ENCODE results near the gene SLC29A2. TPM values are rescaled to one million over a fixed set of nuclear protein-coding genes. Genes with fewer than 3 reads are reported as not detected.
"Not testable (repeated sequence)": the region's sequence is repeated elsewhere in the genome, so short reads cannot be mapped to it uniquely, and the experiment has no call there.

The SLC29A2 gene
- total RNA-seq, 1 donor from 2014 or later = 0.79 TPM

DNA sequence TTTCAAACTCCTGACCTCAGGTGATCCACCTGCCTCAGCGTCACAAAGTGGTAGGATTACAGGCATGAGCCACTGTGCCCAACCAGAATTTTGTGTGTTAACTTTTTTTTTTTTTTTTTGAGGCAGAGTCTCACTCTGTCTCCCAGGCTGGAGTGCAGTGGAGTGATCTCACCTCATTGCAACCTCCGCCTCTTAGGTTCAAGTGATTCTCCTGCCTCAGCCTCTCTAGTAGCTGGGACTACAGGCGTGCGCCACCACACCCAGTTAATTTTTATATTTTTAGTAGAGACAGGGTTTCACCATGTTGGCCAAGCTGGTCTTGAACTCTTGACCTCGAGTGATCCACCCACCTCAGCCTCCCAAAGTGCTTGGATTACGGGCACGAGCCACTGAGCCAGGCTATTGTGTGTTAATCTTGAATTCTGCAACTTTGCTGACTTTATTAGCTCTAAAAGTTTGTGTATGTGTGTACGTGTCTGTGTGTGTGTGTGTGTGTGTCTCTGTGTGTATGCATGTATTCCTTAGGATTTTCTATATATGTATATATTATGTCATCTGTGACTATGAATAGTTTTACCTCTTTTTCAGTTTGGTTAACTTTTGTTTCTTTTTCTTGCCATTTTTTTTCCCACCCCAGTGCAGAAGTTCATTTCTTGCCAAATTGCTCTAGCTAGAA, 20.9 kb downstream of the SLC29A2 start:
- DNase-seq (ENCODE audit: low read depth in 2 of 2) = not testable (repeated sequence)

DNA sequence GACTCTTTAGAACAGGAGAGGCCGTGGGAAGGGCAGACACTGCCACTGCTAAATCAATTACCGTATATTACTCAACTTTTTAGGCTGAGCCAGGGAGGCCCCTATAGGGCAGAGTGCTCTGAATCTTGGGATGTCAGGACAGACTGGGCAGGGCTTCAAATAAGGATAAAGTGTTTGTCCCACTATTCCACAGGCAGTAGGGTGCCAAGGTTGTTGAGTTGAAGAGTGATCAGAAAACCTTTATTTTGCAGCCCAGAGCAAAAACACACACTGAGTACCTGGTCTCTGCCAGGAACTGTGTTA, 22.5 kb downstream of the SLC29A2 start:
- no peak for DNase-seq (ENCODE audit: low read depth in 2 of 2)

DNA sequence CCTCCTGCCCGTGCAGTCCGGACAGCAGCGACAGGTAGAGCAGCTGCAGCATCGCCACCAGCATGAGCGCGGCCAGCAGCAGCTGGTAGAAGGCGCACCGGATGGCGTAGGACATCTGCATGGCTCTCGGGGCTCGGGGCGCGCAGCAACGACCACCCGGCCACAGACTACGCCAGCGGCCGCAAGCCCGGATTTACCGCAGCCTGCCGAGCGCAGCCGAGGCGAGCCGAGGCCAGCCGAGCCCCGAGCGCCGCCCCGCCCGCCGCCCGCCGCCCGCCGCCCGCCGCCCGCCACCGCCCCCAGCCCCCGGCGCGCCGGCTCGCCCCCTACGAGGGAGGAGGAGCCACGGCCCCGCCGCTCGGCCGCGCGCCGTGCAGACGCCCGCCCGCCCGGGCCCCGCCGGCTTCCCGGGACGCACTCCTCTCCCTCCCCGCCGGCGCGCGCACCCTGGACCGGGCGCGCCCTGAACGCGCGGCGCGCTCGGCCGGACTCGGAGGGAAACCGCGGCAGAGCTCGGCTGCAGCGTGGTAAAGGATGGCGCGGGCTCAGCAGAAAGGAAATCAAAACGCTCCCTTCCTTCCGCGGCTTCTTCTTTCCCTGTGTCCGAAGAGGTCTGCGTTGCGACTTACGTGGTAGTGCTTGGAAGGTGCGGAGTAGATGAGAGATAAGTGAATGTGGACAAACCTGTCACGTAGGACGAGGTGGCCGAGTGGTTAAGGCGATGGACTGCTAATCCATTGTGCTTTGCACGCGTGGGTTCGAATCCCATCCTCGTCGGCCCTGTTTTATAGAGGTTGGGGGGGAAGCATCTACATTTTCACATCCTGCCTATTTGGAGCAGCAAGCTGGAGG, 23.9 kb downstream of the SLC29A2 start, which contains the start of gene B4GAT1:
TSS of gene B4GAT1 (minus strand) at position 205 of the 852 bp plus-strand sequence. CDS start at position 121, 84 bp downstream.
- peak; percentile 93 to 96 for DNase-seq (ENCODE audit: low read depth in 2 of 2)

DNA sequence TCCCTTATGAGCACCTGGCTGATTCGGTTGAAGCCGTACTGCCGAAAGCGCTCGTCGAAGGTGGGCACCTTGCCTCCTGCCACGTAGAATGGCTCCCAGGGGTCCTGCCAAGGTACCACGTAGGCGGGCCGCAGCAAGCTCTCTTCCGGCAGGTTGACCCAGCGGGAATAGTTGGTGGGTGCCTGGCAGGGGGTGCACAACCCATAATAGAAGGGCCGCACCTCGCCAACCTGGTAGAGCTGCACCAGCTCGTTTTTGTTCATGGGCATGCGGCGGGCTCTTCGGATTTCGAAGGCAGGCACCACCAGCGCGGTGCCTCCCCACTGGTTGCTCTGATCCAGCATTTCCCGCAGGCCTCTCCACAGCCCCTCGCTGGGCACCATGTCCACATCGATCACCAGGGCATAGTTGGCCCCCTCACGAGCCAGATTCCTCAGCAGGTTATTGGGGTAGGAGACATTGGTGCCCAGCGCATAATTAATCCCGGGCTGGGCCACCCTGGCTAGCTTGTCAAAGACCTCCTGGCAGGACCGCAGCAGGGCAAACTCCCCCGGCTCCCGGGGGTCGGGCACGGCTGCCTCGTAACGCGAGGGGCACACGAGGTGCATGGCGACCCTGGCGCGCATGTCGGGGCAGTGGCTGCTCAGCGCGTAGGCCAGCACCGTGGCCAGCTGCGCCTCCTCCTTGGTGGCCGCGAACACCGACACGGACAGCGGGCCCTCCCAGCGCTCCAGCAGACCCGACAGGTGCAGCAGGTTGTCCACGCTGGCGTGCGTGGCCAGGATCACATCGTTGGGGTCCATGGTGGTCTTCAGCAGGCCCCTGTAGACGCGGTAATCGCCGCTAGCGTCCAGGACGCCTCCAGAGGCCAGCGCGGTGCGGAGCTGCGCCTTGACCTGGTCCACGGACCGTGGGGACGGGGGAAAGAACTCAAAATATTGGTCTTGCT, 24.8 kb downstream of the SLC29A2 start:
- peak in 1 of 2 donors; percentile 41 for DNase-seq (ENCODE audit: low read depth in 2 of 2)

DNA sequence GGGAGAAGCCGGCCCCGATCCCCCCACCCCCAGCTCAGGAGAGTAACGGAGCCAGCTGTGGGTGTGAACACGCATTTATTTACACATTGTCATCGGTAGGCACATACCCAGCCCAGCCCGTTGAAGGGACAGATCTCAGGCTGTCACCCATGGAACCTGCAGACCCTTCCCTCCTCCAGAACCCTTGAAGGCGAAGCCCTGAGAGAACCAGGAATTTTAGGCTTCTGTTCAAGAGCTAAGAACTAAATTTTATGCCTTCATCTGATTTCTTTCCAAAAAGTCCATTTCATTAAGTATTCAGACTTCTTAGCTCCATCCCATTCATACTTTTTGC, 26.3 kb downstream of the SLC29A2 start:
- DNase-seq (ENCODE audit: low read depth in 2 of 2) = no peak

DNA sequence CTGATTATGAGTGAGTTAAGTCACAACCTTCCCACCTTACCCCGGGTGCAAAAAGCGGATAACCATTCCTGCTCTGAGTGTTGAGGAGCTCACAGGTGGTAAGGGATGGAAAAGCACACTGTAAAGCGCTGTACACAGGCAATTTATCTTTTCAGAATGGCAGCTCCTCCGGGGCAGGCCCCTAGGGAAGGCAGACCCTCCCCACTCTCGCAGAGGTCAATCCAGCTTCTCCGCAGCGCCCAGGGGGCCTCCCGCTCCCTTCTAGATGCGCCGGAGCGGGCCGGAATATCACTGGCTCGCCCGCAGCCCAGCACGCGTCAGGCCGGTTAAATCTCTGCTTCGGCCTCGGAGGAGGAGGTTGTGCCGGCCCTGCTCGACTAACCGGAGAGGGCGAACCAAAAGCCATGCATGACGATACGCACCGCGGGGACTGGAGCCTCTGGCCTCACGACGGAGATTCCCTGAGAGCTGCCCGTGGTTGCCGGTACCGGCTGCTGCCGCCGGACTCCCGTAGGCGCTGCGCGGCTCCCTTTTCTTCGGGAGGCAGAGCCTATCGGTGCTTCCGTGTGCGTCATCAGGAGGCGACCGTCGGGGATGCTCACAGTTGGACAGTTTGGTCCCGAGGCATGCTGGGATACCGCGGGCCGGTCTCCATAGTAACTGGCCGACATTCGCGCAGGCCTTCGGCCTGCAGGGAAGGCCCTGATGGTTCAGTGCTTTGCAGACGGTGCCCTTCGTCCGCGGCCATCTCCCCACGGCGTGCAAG, 26.8 kb downstream of the SLC29A2 start, which contains the start of gene BRMS1:
TSS of gene BRMS1 (minus strand) at position 555 of the 766 bp plus-strand sequence. CDS start 2,870 bp downstream, outside the sequence.
- DNase-seq (ENCODE audit: low read depth in 2 of 2) = peak; percentile 98 to 99

DNA sequence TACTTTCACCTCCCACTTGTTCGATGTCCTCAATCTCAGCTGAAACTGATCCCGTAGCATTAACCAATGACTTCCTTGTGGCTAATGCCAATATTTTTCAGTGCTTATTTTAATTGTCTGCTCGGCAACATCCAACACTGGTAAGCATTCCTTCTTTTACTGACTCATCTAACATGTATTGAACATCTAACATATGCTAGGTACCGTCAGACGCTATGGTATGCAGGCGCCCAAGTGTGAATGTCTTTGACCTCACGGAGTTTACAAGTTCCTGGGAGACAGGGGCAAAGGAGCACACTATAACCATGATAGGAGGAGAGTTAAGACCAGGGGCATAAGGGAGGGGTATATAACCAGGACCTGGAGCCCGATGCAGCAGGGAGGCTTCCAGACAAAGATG, 28.4 kb downstream of the SLC29A2 start:
- no peak for DNase-seq (ENCODE audit: low read depth in 2 of 2)

DNA sequence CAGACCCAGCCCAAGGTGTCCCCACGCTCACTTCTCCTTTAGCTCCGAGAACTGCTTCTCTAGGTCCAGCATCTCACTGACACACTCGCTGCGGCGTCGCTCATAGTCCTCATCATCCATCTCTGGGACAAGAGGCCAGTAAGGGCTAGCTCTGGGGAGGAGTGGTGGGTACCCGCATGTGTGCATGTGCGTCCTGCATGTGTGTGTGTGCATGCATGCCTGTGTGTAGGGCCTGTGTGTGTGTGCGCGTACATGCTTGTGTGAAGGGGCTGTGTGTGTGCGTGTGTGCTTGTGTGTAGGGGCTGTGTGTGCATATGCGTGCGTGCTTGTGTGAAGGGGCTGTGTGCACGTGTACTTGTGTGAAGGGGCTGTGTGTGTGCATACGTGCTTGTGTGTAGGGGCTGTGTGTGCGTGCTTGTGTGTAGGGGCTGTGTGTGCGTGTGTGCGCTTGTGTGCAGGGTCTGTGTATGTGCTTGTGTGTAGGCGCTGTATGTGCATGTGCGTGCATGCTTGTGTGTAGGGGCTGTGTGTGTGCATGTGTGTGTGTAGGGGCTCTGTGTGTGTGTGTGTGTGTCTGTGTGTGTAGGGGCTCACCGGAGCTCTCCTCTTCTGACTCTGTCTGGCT, 29.9 kb downstream of the SLC29A2 start:
- DNase-seq (ENCODE audit: low read depth in 2 of 2) = no peak

DNA sequence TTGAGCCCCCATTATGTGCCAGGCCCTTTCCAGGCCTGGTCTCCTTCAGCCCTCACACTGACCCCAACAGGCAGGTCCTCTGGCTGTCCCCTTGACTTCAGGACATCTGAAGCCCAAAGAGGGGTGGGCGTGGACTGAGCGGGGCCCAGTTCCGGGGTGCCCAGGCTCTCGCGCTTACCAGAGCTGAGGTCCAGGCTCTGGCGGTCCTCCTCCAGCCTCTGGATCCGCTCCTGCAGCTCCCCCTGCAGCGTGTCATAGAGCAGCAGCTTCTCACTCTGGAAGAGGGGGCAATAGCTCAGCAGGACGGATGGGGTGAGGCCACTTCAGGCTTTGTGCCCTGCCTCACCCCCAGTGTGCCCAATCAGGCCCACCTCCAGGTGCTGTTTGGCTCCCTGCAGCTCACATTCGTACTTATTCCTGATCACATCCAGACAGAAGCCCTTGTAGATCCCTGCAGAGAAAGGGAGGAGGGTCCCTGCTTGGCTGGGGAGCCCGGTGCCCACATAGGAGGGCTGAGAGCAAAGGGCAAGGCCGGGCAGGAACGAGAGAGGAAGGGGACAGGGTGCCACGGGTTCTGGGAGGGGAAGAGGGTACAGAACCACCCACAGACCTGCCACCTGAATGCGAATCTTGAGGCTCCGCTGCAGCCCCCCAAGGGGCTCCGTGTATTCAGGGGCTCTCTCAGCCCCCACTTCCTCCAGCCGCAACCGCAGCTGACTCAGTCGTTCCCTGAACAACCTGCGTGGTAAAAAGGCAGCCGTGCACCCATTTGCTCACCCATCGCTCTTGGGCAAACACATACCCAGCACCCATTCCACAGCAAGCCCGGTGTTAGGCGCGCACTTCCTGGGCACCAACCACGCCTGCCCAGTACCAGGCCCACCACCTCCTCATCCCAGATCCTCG, 30.7 kb downstream of the SLC29A2 start:
- DNase-seq (ENCODE audit: low read depth in 2 of 2) = no peak

DNA sequence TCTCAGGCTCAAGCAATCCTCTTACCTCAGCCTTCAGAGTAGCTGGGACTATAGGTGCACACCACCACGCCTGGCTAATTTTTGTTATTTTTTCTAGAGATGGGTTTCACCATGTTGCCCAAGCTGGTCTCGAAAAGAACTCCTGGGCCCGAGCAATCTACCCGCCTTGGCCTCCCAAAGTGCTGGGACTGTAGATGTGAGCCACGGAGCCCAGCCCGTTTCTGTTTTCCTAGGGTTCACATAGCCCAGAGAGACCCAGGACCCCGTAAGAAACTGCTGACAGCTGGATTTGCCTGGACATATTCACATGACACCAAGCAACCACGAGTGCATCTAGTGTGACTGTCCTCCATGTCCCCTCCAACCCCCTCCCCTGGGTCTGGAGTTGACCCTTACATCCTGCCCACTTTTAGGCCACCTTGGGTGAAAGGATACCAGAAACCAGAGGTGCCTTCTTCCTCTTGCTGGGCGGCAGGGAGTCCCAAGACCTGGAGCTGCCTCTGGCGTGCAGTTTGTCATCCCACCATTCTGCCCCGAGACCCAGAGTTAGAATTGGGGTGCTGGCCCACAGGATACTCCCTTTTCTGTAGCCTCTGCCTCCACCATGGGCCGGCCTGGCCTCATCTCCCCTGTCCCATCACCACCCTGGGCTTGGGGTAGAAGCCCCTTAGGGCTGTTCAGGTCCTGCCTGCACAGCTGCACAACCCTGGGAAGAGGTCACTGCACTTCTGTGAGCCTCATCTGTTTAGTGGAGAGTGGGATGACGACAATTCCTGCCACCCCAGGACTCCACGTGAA, 31.7 kb downstream of the SLC29A2 start:
- no peak for DNase-seq (ENCODE audit: low read depth in 2 of 2)

DNA sequence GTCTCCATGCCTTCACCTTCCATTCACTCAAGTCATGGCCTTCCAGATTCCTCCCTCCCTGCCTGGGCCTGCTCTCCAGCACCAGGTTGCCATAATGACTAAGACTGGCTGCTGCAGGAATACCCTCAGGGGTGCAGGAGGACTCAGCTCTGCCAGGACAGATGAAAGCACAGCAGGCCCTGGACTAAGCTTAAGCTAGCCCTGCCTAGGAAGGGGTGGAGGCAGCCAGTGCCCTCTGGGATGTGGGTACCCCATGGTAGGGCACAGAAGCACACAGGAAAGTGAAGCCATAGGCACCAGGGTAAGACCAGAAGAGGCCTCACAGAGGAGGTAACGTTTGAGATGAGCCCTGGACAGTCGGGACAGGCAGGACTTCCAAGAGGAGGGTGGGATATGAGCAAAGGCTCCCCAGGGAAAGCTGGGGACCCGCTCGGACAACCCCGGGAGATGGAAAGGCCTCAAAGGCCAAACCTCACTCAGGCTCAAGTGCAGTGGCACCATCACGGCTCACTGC, 32.3 kb downstream of the SLC29A2 start:
- no peak for DNase-seq (ENCODE audit: low read depth in 2 of 2)

DNA sequence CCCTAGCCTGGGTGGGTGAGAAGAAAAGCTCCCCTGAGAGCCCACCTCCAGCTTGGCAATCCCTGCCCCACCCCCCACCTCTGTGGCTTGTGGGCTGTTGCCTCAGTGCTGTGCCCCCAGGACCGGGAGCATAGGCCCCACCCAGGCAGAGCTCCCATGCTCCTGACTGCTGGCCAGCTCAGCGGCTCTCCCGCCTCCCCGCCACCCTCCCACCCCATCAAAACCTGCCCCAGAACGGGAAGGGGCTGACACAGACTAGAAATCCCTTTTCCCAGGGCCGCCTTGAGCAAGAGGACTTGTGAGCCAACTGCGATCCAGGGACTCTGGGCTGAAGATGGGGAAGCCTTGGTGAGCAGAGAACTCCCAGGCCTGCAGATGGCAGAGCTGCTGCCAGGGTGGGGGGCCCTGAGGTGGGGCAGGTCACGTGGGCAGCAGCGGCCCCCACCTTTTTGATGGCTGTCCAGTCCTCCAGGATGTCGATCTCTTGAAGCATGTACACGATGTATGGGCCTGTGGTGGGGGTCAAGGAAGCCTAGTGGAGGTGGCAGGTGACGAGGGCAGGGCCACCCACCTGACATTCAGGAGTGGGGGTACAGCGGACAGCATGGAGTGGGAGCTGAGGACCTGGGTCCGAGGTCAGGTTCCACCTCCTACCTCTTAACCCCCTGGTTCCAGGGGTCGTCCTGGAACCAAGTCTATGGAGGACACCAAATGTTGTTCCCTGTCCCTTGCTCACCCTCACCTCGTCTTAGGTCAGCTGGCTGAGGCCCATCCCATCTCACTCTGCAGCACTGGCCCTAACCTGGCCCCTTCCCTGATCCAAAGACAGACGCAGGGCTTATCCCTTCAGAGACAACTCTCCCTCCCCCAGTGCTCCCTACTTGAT, 33.0 kb downstream of the SLC29A2 start:
- DNase-seq (ENCODE audit: low read depth in 2 of 2) = no peak

DNA sequence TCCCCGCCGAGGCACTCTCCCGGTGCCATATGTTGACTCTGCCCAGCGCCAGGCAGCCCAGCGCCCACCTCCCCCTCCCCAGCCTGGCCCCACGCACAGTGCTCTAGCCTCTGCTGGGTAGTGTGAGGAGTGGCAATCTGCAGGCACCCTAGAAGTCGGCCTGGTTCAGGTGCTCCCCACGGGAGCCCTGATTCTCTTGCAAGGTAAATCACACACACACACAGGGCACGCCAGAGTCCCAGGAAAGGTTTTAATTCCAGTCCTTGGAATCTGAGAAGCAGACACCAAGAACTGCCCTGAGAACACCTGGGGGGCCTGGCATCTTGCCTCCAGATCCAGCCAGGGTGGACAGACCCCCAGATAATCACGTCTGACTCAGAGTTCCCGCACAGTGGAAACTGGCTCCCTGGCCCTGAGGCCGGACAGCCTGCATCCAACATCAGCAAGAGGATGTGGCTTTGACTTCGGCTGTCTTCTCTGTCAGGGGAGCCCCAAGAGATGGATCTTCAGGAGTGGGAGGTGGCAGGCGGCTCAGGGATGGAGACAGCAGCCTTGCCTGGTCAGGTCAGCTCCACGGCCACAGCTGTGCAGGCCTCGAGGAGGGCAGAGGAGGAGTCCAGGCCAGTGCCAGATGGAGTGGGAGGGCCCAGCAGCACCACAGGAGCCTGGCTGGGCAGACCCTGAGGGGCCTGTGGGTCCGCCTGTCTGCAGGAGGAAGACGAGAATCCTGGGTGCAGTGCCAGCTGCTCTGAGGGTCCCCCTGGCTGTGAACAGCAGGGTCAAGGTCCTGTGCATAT, 34.3 kb downstream of the SLC29A2 start:
- DNase-seq (ENCODE audit: low read depth in 2 of 2) = peak in 1 of 2 donors; percentile 29

DNA sequence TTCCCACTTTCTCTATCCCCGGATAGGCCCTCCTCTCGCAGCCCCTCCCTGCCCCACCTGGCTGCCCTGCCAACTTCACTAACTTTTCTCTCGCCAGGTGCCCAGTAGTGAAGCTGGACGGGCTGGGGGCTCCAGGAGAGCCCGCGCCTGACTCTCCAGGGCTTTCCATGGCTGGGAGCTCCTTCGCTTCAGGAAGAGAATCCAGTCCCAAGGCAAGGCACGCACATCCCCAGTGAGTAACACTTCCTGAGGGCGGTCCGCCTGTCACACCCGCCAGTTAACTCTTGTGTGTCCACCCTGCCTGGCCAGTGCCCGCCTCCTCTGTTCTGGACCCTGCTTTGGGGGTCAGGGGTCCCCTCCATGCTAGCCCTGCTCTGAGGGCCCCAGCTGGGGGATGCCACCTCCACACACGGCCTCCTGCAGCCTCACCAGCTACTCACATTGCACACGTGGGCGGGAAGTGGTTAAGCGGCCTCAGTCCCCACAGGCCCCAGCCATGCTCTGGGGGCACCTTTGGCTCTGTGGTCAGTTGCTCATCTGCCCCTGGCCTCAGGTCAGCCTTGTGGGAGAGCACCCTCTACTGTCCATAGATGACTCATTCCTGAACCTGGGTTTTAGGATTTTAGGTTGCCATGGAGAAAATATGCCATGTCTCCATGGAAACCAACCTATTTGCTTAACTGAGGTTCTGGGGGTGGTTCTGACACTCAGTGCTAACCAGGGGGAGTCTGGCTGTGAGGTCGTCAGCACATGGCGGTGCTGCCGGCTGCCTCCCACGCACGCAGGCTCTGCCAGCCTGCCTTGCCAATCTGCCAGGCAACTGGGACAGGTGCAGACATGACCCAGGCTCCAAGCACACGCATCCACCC, 35.1 kb downstream of the SLC29A2 start, which contains the start of gene RIN1:
TSS of gene RIN1 (minus strand) at position 201 of the 869 bp plus-strand sequence. CDS start at position 169, 32 bp downstream.
- peak; percentile 92 to 97 for DNase-seq (ENCODE audit: low read depth in 2 of 2)

DNA sequence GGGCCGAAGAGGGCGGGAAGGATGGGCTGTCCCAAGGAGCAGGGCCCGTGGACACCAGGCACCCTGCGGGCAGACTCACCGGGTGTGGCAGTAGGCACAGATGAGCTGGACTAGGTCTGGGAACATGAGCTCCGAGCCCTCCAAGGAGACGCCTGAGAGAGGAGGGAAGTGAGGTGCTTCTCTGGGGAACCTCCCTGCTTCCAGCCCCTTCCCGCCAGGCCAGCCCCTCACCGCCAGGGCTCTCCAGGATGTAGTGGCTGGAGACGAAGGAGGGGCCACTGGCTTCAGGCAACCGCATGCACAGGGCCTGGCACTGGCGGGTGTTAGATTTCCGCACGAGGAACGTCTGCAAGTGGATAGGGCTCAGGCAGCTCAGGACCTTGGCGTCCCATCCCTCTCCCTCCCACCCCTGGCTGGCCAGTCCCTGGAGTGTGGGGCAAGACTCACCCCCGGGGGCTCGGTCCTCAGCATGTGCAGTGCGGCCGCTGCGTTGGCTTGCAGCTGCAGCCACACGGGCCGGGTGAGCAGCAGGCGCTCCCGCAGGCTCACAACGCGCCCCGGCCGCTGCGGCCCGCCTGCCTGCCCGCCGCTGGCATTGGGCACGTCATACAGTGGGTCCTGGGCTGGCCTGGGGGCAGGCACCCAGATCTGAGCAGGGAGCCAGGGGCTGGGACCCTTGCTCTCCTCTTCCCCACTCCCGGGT, 35.9 kb downstream of the SLC29A2 start:
- peak; percentile 50 to 70 for DNase-seq (ENCODE audit: low read depth in 2 of 2)
